Ammon's horn (tissue), 1 donor: ENCODE data around the gene CCDC8.
"Not testable (repeated sequence)": the region's sequence is repeated elsewhere in the genome, so short reads cannot be mapped to it uniquely, and the experiment has no call there.

Experiments
- DNase-seq: peaks from one replicate; pipeline ENCODE4 v3.0.0-alpha.2; 2016; ENCODE audit warnings: low spot score

CCDC8 gene, protein sequence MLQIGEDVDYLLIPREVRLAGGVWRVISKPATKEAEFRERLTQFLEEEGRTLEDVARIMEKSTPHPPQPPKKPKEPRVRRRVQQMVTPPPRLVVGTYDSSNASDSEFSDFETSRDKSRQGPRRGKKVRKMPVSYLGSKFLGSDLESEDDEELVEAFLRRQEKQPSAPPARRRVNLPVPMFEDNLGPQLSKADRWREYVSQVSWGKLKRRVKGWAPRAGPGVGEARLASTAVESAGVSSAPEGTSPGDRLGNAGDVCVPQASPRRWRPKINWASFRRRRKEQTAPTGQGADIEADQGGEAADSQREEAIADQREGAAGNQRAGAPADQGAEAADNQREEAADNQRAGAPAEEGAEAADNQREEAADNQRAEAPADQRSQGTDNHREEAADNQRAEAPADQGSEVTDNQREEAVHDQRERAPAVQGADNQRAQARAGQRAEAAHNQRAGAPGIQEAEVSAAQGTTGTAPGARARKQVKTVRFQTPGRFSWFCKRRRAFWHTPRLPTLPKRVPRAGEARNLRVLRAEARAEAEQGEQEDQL

DNA sequence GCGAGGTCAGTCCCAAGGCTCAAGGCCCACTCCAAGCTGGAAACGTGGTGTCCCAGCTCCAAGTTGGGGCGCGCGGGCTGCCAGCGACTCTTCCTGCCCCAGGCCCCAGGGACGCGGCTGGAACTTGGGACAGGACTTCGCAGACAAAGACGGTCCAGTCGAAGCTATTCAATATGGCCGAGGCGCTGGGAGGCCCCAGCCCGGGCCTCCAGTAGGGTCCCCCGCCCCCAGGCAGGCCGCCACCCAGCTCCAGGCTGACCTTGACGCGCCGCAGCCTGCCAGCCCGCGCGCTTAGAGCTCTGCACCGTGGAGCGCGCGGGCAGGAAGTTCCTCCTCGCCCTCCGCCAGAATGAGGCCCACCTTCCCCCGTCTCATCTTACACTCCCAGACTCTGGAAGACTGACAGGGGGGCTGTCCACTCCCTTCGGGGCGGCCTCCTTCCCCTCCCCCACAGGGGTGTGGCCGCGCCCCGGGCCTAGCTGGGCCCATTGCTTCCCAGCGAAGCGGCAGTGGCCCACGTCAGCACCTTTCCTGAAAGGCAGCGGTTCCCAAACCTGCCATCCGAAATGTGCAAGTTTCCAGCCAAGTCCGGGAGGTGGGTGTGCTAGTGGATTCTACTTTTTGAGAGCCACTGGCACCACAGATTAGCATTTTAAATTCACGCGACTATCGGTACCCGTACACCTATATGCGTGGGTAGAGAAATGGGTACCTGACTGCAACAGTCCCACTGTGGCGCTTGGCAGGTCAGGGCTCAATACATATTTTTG is at the start of gene CCDC8:
Gene CCDC8, minus strand, starts transcription at position 303 of the 770 bp plus-strand sequence. CDS start 754 bp downstream, outside the sequence.
- peak; percentile 67 for DNase-seq

GRCh38 chr19:46461537-46461936 is 48.2 kb upstream of the CCDC8 start:
- DNase-seq, result no peak

GRCh38 chr19:46460981-46461380 is 47.6 kb upstream of the CCDC8 start:
- DNase-seq, result no peak

DNA sequence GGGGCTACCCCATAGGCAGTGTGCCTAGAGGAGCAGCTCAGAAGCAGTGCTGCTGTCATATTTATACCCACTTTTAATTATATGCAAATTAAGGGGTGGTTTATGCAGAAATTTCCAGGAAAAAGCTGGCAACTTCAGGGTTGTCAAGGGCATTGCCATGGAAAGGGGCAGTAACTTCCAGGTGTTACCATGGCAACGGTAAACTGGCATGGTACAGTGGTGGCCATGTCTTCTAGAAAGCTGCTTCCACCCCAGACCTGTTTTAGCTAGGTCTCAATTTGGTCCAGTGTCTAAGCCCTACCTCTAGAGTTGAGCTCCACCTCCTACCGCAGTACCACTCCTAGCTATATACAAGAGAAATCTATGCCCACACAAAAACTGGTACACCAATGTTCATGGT is 46.7 kb upstream of the CCDC8 start:
- DNase-seq, result no peak

DNA sequence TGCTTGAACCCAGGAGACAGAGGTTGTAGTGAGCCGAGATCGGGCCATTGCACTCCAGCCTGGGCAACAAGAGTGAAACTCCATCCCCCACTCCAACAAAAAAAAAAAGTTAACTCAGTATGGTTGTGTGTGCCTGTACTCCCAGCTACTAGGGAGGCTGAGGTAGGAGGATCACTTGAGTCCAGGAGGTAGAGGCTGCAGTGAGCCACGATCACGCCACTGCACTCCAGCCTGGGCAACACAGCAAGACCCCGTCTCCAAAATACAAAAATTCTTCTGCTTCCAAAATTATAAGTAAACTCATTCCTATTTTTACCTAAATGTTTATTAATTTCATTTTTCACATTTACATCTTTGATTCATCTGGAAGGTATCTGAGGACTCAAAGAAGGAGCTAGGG is 43.6 kb upstream of the CCDC8 start:
- no peak for DNase-seq

DNA sequence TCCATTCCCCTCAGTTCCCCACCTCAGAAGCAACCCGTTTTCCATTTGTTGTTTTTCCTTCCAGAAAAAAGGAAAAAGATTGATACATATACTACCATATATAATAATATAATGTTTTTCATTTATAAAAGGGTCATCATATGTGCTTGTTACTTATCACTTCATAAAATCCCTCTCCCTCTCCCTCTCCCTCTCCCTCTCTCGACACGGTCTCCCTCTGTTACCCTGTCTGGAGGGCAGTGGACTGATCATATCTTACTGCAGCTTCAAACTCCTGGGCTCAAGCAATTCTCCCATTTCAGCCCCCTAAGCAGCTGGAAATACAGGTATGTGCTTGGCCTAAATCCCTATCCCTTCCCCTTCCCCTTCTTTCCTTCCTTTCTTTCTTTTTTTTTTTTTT is 40.9 kb upstream of the CCDC8 start:
- no peak for DNase-seq

GRCh38 chr19:46453661-46454060 is 40.3 kb upstream of the CCDC8 start:
- no peak for DNase-seq

GRCh38 chr19:46452186-46452585 is 38.8 kb upstream of the CCDC8 start:
- DNase-seq, result no peak

GRCh38 chr19:46451352-46451751 is 38.0 kb upstream of the CCDC8 start:
- peak; percentile 53 for DNase-seq

GRCh38 chr19:46450737-46451136 is 37.4 kb upstream of the CCDC8 start:
- no peak for DNase-seq

DNA sequence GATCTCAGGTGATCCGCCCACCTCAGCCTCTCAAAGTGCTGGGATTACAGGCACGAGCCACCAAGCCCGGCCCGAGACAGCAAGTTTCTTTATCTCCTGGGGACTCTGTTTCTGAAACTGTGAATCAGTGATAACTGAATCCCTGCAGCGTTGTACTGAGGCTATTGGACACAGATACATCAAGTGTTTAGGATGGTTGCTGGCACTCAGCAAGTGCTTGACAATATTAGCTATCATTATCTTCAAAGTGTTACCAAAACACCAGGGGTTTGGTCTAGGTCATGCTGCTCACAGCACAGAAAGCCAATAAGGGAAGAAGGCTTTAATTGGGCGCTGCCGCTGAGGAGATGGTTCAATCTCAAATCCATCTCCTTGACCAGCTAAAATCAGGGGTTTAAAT is 35.9 kb upstream of the CCDC8 start:
- no peak for DNase-seq

DNA sequence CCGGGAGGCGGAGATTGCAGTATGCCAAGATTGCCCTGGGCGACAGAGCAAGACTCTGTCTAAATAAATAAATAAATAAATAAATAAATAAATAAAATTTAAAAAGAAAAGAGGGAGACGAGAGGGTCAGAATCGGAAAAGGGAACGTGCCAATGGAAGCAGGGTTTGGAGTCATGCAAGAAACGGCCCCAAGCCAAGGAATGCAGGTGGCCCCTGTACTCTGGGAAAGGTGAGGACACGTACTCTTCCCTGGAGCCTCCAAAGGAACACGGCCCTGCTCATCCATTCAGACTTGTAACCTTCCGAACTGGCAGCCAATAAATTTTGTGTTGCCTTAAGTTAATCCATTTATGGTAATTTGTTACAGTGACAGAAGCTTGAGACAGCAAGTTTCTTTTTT is 35.2 kb upstream of the CCDC8 start:
- DNase-seq, result no peak

GRCh38 chr19:46447824-46448223 is 34.5 kb upstream of the CCDC8 start:
- DNase-seq, result no peak

DNA sequence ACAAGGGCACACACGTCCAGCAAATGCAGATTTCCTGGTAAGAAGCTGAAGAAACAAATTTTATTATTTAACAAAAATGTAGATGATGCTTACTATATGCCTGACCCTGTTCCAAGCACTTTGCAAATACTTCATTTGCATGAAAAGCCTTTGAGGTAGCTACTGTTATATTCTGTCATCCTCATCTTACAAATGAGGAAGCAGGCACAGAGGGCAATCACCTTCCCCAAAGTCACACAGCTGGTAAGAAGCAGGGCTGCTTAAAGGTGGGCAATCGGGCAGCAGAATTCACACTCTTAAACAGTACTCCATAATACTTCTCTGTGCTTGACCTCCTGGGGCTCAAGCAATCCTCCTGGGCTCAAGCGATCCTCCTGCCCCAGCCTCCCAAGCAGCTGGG is 33.6 kb upstream of the CCDC8 start:
- no peak for DNase-seq

DNA sequence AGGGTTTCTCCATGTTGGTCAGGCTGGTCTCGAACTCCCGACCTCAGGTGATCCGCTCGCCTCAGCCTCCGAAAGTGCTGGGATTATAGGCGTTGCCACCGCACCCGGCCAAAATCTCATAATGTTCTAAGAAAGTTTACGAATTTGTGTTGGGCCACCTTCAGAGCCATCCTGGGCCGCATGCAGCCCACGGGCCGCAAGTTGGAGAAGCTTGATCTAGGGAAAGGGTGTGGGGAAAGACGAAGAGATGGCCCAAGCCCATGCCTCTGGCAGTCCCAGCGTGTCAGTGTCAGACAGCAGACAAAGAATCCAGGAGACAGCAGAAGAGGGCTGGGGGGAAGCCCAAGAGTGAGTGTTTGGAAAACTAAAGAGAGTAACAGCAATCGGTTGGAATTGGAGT is 32.7 kb upstream of the CCDC8 start:
- no peak for DNase-seq

- no peak for DNase-seq
Observed at GRCh38 chr19:46442808-46443450, 29.6 kb upstream of the CCDC8 start.

GRCh38 chr19:46441866-46442265 is 28.5 kb upstream of the CCDC8 start:
- DNase-seq, result no peak

GRCh38 chr19:46435689-46436088 is 22.3 kb upstream of the CCDC8 start:
- not testable (repeated sequence) for DNase-seq

- DNase-seq, result peak; percentile 94
Observed at GRCh38 chr19:46435009-46435408, 21.6 kb upstream of the CCDC8 start.

GRCh38 chr19:46433470-46433869 is 20.1 kb upstream of the CCDC8 start:
- not testable (repeated sequence) for DNase-seq

DNA sequence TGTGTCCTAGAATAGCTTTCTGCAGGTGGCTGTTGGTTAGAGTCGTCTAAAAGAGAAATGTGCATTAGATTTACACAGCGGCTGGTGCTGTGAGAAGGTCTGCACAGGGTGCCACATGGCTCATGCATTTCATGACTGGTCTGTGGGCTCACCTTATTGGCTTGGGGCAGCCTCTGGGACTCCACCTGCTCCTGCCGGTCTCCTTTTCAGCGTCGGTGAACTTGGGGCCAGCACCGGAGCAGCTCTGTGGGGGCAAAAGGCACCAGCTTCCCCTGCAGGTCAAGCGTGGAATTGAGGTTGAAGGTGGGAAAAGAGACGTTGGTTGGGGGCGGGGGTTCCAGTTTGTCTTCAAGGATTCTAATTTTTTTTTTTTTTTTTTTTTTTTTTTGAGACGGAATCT is 18.5 kb upstream of the CCDC8 start:
- DNase-seq, result no peak

GRCh38 chr19:46429999-46430398 is 16.6 kb upstream of the CCDC8 start:
- no peak for DNase-seq
